ENCODE data around the gene B4GALT7.
A peak's percentile ranks its signal among the peaks of the same experiment; 100 is the strongest.

B4GALT7 gene

GRCh38 chr5:177592010-177592834 is 7.7 kb upstream of the B4GALT7 start, which contains the start of gene TMED9:
TMED9 (plus strand) TSS chr5:177592203; CDS start chr5:177592215, 12 bp downstream.
- POLR2A ChIA-PET, result interaction anchor here (0.6 to 2.0 kb wide), 7 partner anchors 8 to 97 kb away, joined by 3 to 10 read pairs (median 4); no protein-coding TSS in a partner anchor
- CTCF ChIA-PET, result interaction anchor here (0.8 to 2.8 kb wide), 5 partner anchors 16 to 202 kb away, joined by 3 to 16 read pairs (median 3); no protein-coding TSS in a partner anchor
- no peak for DNase-seq (ENCODE audit: low read depth, low spot score)
- peak within 1 kb of the TSS; percentile 98 for H3K4me3 ChIP-seq (ENCODE audit: low read depth, low read length)
- no peak for TF ChIP-seq CTCF (IDR thresholded peaks at IDR 0.05; ENCODE audit: insufficient read depth, low read length, missing control alignments)

GRCh38 chr5:177592905-177593304 is 7.0 kb upstream of the B4GALT7 start:
- H3K4me3 ChIP-seq (ENCODE audit: low read depth, low read length), result peak overlapping the region; percentile 98
- DNase-seq (ENCODE audit: low read depth, low spot score), result no peak
- no peak for TF ChIP-seq CTCF (IDR thresholded peaks at IDR 0.05; ENCODE audit: insufficient read depth, low read length, missing control alignments)
- POLR2A ChIA-PET, result interaction anchor here (0.7 to 2.0 kb wide), 6 partner anchors 8 to 98 kb away, joined by 3 to 10 read pairs (median 4); no protein-coding TSS in a partner anchor
- CTCF ChIA-PET, result interaction anchor here (0.6 to 2.8 kb wide), 5 partner anchors 15 to 521 kb away, joined by 3 to 16 read pairs (median 3); no protein-coding TSS in a partner anchor

- POLR2A ChIA-PET, result interaction anchor here (1.2 to 2.0 kb wide), 3 partner anchors 14 to 98 kb away, joined by 3 to 10 read pairs (median 4); no protein-coding TSS in a partner anchor
- no peak for DNase-seq (ENCODE audit: low read depth, low spot score)
- CTCF ChIA-PET, result interaction anchor here (0.6 to 2.8 kb wide), 2 partner anchors 15 to 522 kb away, joined by 3 to 16 read pairs; no protein-coding TSS in a partner anchor
- peak overlapping the region; percentile 98 for H3K4me3 ChIP-seq (ENCODE audit: low read depth, low read length)
- TF ChIP-seq CTCF (IDR thresholded peaks at IDR 0.05; ENCODE audit: insufficient read depth, low read length, missing control alignments), result no peak
Observed at GRCh38 chr5:177593511-177593910, 6.4 kb upstream of the B4GALT7 start.

GRCh38 chr5:177594071-177594470 is 5.9 kb upstream of the B4GALT7 start:
- ChIA-PET CTCF (interaction anchor here (0.9 to 2.8 kb wide), 3 partner anchors 14 to 93 kb away, joined by 3 to 16 read pairs (median 5); partner anchors contain the start of gene DDX41), POLR2A (no interaction called here)
- H3K4me3 ChIP-seq (ENCODE audit: low read depth, low read length), result no peak overlapping the region
- no peak for DNase-seq (ENCODE audit: low read depth, low spot score)
- no peak for TF ChIP-seq CTCF (IDR thresholded peaks at IDR 0.05; ENCODE audit: insufficient read depth, low read length, missing control alignments)

- no peak for TF ChIP-seq CTCF (IDR thresholded peaks at IDR 0.05; ENCODE audit: insufficient read depth, low read length, missing control alignments)
- no peak for DNase-seq (ENCODE audit: low read depth, low spot score)
- no peak overlapping the region for H3K4me3 ChIP-seq (ENCODE audit: low read depth, low read length)
- POLR2A ChIA-PET, result interaction anchor here (1.3 kb wide), 1 partner anchor 99 kb away, joined by 3 read pairs; no protein-coding TSS in a partner anchor
- CTCF ChIA-PET, result interaction anchor here (0.9 to 1.7 kb wide), 2 partner anchors 78 to 94 kb away, joined by 3 to 5 read pairs; partner anchors contain the start of gene DDX41
Observed at GRCh38 chr5:177595026-177595585, 4.8 kb upstream of the B4GALT7 start.

All from AG04449 (cell line).